Hypothalamus (tissue), 51 donors: Measurements from ENCODE around the gene CD300A.

Experiments
- DNase-seq, 51 donors: peaks; one replicate each; lab custom pipeline; 2025; lab: John Stamatoyannopoulos, UW

The CD300A gene

GRCh38 chr17:74453665-74454196, 12.7 kb upstream of the CD300A start:
- peak in 5 of 51 donors; percentile 34 to 93 (median 79) for DNase-seq

GRCh38 chr17:74454197-74455024, 12.0 kb upstream of the CD300A start:
- DNase-seq = peak in 45 of 51 donors; percentile 23 to 92 (median 79)

- no peak for DNase-seq
Measured at GRCh38 chr17:74455025-74455545, 11.3 kb upstream of the CD300A start.

- DNase-seq = no peak
Measured at GRCh38 chr17:74455821-74456220, 10.6 kb upstream of the CD300A start.

GRCh38 chr17:74457146-74457819, 9.2 kb upstream of the CD300A start:
- DNase-seq = peak in 45 of 51 donors; percentile 30 to 91 (median 63)

GRCh38 chr17:74457820-74458166, 8.6 kb upstream of the CD300A start:
- DNase-seq = no peak

GRCh38 chr17:74458835-74459234, 7.6 kb upstream of the CD300A start:
- no peak for DNase-seq

- DNase-seq = no peak
Measured at GRCh38 chr17:74459622-74460021, 6.8 kb upstream of the CD300A start.

GRCh38 chr17:74460241-74460640, 6.2 kb upstream of the CD300A start:
- DNase-seq = no peak

GRCh38 chr17:74460996-74461395, 5.4 kb upstream of the CD300A start:
- DNase-seq = no peak

GRCh38 chr17:74461611-74462010, 4.8 kb upstream of the CD300A start:
- no peak for DNase-seq

- no peak for DNase-seq
Measured at GRCh38 chr17:74464730-74465377, 1.6 kb upstream of the CD300A start.

GRCh38 chr17:74465378-74466110, 890 bp upstream of the CD300A start:
- DNase-seq = no peak

- DNase-seq = no peak
Measured at GRCh38 chr17:74466828-74467184, 372 bp downstream of the CD300A start.

- peak in 1 of 51 donors; percentile 23 for DNase-seq
Measured at GRCh38 chr17:74467221-74467951, 952 bp downstream of the CD300A start.

GRCh38 chr17:74471341-74471740, 4.9 kb downstream of the CD300A start:
- no peak for DNase-seq

GRCh38 chr17:74472890-74473289, 6.5 kb downstream of the CD300A start:
- no peak for DNase-seq

GRCh38 chr17:74473294-74473693, 6.9 kb downstream of the CD300A start:
- no peak for DNase-seq

- DNase-seq = no peak
Measured at GRCh38 chr17:74474043-74474792, 7.8 kb downstream of the CD300A start.
